Activated gamma-delta T cell treated with anti-CD3 and anti-CD28 coated beads, Interleukin-2, amount 50 U/mL, for 16 hours (primary cell): ENCODE measurements around the gene GPR150.

Experiments used
- DNase-seq: peaks from one replicate; pipeline ENCODE4 v3.0.0-alpha.2; 2020; ENCODE audit warnings: low read depth

GPR150 gene

GRCh38 chr5:95652849-95653248 lies 33.0 kb downstream of the GPR150 start:
- no peak for DNase-seq

- DNase-seq = no peak
Measured at GRCh38 chr5:95654196-95654595, 34.3 kb downstream of the GPR150 start.

GRCh38 chr5:95655575-95655974 lies 35.7 kb downstream of the GPR150 start:
- DNase-seq = no peak

GRCh38 chr5:95660060-95660459 lies 40.2 kb downstream of the GPR150 start:
- no peak for DNase-seq

- no peak for DNase-seq
Measured at GRCh38 chr5:95662946-95663345, 43.1 kb downstream of the GPR150 start.

- no peak for DNase-seq
Measured at GRCh38 chr5:95664204-95664786, 44.4 kb downstream of the GPR150 start.

GRCh38 chr5:95667061-95667618 lies 47.3 kb downstream of the GPR150 start:
- no peak for DNase-seq

- DNase-seq = no peak
Measured at GRCh38 chr5:95667678-95668077, 47.8 kb downstream of the GPR150 start.

- DNase-seq = no peak
Measured at GRCh38 chr5:95668216-95668615, 48.3 kb downstream of the GPR150 start.

GRCh38 chr5:95668728-95669127 lies 48.8 kb downstream of the GPR150 start:
- DNase-seq = no peak

GRCh38 chr5:95669540-95669939 lies 49.7 kb downstream of the GPR150 start:
- no peak for DNase-seq

- DNase-seq = no peak
Measured at GRCh38 chr5:95669985-95670384, 50.1 kb downstream of the GPR150 start.

- no peak for DNase-seq
Measured at GRCh38 chr5:95670568-95670967, 50.7 kb downstream of the GPR150 start.
